Measurements from ENCODE around the gene ATP10A. TPM values are rescaled to one million over a fixed set of nuclear protein-coding genes. Genes with fewer than 3 reads are reported as not detected.

ATP10A gene
- polyA plus RNA-seq, 3 donors, result 0.71 to 3.9 (median 0.92) TPM

DNA sequence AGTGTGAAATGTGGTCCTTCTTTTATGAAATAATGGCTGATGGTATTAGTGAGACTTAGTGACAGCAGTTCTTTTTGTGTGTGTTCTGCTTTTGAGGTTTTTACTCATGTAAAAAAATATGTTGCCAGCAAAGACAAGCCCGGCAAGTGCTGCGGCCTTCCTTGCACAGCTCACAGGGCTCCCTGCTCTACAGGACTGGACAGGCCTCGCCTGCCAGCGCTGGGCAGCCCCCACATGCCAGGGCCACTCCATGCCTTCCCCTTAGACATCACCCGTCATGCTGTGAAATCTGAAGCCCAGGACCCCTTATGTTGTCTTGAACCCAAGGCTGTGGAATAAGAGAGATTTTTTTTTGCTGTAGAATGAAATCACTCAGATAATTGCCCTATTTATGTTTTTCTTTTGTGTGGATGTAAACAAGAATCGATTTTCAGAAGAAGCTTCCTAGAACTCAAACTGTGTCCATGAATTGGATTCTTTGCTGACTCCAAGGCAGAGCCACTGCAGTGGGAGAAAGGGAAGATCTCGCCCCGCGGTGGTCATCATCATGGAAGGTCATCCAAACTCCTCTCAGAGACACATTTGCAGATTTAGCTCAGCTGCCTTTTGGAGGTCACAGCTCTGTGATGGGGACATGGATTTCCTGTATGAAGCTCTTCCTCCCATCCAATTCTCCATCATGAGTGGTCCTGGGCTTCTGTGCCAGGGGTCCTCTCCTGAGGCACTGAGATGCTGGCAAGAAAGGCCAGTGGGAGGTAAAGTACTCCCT, 150.8 kb downstream of the ATP10A start:
- Mint-ChIP-seq H3K36me3 (peaks cover 4 to 14% of the 10 kb centered on the region in 2 donors), H3K27ac (no peak overlapping the region), H3K9me3 (no peaks in the 10 kb centered on the region), H3K4me1 (no peaks in the 10 kb centered on the region), H3K4me3 (no peak overlapping the region), H3K27me3 (ENCODE audit: low read depth in 3 of 3) (peaks cover 0 to 2% (median 0%) of the 10 kb centered on the region in 3 donors)
- no peak overlapping the region for H2AFZ ChIP-seq (ENCODE audit: insufficient read depth, low read depth, low read length, poor library complexity, severe bottlenecking)
- no peak for DNase-seq
- H3K36me3 ChIP-seq (replicated peaks in 1 of 2; ENCODE audit: control insufficient read depth in 1 of 2, insufficient read depth in 2 of 2, low read length in 2 of 2), result no peaks in the 10 kb centered on the region
- no peaks in the 10 kb centered on the region for H3K79me2 ChIP-seq (ENCODE audit: insufficient read depth, low read length)
- no peak overlapping the region for H3K27ac ChIP-seq (ENCODE audit: low read depth in 1 of 2, low read length in 2 of 2)
- TF ChIP-seq, protein P1, sequence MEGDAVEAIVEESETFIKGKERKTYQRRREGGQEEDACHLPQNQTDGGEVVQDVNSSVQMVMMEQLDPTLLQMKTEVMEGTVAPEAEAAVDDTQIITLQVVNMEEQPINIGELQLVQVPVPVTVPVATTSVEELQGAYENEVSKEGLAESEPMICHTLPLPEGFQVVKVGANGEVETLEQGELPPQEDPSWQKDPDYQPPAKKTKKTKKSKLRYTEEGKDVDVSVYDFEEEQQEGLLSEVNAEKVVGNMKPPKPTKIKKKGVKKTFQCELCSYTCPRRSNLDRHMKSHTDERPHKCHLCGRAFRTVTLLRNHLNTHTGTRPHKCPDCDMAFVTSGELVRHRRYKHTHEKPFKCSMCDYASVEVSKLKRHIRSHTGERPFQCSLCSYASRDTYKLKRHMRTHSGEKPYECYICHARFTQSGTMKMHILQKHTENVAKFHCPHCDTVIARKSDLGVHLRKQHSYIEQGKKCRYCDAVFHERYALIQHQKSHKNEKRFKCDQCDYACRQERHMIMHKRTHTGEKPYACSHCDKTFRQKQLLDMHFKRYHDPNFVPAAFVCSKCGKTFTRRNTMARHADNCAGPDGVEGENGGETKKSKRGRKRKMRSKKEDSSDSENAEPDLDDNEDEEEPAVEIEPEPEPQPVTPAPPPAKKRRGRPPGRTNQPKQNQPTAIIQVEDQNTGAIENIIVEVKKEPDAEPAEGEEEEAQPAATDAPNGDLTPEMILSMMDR (IDR thresholded peaks at IDR 0.05), result no peak
- no peaks in the 10 kb centered on the region for H4K20me1 ChIP-seq (ENCODE audit: insufficient read depth, low read length)
- no peak overlapping the region for H3K4me3 ChIP-seq (replicated peaks in 1 of 3; ENCODE audit: low read depth in 2 of 3, low read length in 3 of 3)
- intact Hi-C loops (cut with micrococcal nuclease), result no loop called here
- whole genome bisulfite sequencing (ENCODE audit: insufficient coverage), result 100% methylated on average over 1 of the region's 9 CpGs
- no peak overlapping the region for H3K4me2 ChIP-seq (replicated peaks; ENCODE audit: extremely low read depth, low read length, poor library complexity, severe bottlenecking)
- H3K4me1 ChIP-seq (ENCODE audit: control insufficient read depth in 1 of 2, insufficient read depth in 2 of 2, low read length in 2 of 2), result no peaks in the 10 kb centered on the region
- no peak overlapping the region for H3K9ac ChIP-seq (ENCODE audit: insufficient read depth, low read length, poor library complexity, severe bottlenecking)
- H3K9me3 ChIP-seq (replicated peaks in 1 of 2; ENCODE audit: control insufficient read depth in 1 of 2, insufficient read depth in 1 of 2, low read length in 2 of 2), result no peaks in the 10 kb centered on the region
- no peaks in the 10 kb centered on the region for H3K27me3 ChIP-seq (ENCODE audit: control insufficient read depth in 2 of 2, insufficient read depth in 2 of 2, low read length in 2 of 2)

DNA sequence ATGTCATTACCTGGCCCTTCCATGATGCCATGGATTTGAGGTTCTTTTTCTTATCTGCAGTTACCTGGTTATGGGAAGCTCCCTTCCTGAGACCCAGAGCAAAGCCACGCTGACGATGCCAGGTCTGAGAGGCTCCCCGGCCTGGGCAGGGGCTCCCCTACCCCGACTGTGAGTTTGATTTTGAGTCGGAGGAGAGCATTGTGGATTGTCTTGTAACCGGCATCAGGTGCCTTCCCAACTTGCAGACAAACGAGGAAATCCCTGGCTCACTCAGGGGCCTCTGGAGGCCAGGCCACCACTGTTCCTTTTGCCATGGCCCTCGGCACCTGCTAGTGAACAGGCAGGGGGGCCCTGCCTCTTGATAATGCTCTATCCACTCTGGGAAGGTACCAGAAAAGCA, 151.4 kb downstream of the ATP10A start:
- 96% methylated on average over 8 of the region's 8 CpGs for WGBS (ENCODE audit: insufficient coverage)
- Mint-ChIP-seq H3K4me1 (no peaks in the 10 kb centered on the region), H3K36me3 (peaks cover 4 to 14% of the 10 kb centered on the region in 2 donors), H3K27ac (no peak overlapping the region), H3K4me3 (no peak overlapping the region), H3K9me3 (no peaks in the 10 kb centered on the region), H3K27me3 (ENCODE audit: low read depth in 3 of 3) (peaks cover 0 to 2% (median 0%) of the 10 kb centered on the region in 3 donors)
- H4K20me1 ChIP-seq (ENCODE audit: insufficient read depth, low read length), result no peaks in the 10 kb centered on the region
- H3K9ac ChIP-seq (ENCODE audit: insufficient read depth, low read length, poor library complexity, severe bottlenecking), result no peak overlapping the region
- intact Hi-C loops (cut with micrococcal nuclease), result no loop called here
- H3K27ac ChIP-seq (ENCODE audit: low read depth in 1 of 2, low read length in 2 of 2), result no peak overlapping the region
- no peaks in the 10 kb centered on the region for H3K79me2 ChIP-seq (ENCODE audit: insufficient read depth, low read length)
- no peak overlapping the region for H2AFZ ChIP-seq (ENCODE audit: insufficient read depth, low read depth, low read length, poor library complexity, severe bottlenecking)
- no peak overlapping the region for H3K4me3 ChIP-seq (replicated peaks in 1 of 3; ENCODE audit: low read depth in 2 of 3, low read length in 3 of 3)
- TF ChIP-seq, protein P1 (IDR thresholded peaks at IDR 0.05), result no peak
- no peaks in the 10 kb centered on the region for H3K36me3 ChIP-seq (replicated peaks in 1 of 2; ENCODE audit: control insufficient read depth in 1 of 2, insufficient read depth in 2 of 2, low read length in 2 of 2)
- no peaks in the 10 kb centered on the region for H3K27me3 ChIP-seq (ENCODE audit: control insufficient read depth in 2 of 2, insufficient read depth in 2 of 2, low read length in 2 of 2)
- H3K9me3 ChIP-seq (replicated peaks in 1 of 2; ENCODE audit: control insufficient read depth in 1 of 2, insufficient read depth in 1 of 2, low read length in 2 of 2), result no peaks in the 10 kb centered on the region
- H3K4me2 ChIP-seq (replicated peaks; ENCODE audit: extremely low read depth, low read length, poor library complexity, severe bottlenecking), result no peak overlapping the region
- DNase-seq, result no peak
- no peaks in the 10 kb centered on the region for H3K4me1 ChIP-seq (ENCODE audit: control insufficient read depth in 1 of 2, insufficient read depth in 2 of 2, low read length in 2 of 2)

Measured in CD14-positive monocyte (primary cell).